ENCODE results near the gene IGSF21. TPM values are rescaled to one million over a fixed set of nuclear protein-coding genes. Genes with fewer than 3 reads are reported as not detected.

The IGSF21 gene
- total and polyA plus RNA-seq, 2 of the 8 experiments (the other 6 are each of a cell fraction or from before 2014, with no cell fraction given): 22.5 to 28.5 TPM

DNA sequence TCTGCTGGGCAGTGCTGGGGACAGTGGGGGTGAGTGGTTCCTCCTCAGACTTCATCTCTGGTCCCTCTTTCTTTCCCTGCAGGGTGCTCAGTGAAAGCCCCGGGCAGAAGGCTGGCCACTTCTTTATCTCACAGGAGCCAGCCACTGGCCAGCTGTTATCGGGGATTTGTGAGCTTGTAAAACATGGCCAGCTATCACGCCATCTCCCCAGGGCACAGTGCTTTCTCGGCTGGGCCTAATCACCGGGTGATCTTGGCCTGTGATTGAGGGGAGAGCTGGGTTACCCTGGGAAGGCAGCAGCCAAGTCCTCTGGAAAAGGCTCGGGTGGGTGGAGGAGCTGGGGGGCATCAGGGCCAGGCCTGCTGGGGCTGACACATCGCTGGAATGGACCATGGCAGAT is 83.0 kb downstream of the IGSF21 start (continued):
- TF ChIP-seq, protein P1, sequence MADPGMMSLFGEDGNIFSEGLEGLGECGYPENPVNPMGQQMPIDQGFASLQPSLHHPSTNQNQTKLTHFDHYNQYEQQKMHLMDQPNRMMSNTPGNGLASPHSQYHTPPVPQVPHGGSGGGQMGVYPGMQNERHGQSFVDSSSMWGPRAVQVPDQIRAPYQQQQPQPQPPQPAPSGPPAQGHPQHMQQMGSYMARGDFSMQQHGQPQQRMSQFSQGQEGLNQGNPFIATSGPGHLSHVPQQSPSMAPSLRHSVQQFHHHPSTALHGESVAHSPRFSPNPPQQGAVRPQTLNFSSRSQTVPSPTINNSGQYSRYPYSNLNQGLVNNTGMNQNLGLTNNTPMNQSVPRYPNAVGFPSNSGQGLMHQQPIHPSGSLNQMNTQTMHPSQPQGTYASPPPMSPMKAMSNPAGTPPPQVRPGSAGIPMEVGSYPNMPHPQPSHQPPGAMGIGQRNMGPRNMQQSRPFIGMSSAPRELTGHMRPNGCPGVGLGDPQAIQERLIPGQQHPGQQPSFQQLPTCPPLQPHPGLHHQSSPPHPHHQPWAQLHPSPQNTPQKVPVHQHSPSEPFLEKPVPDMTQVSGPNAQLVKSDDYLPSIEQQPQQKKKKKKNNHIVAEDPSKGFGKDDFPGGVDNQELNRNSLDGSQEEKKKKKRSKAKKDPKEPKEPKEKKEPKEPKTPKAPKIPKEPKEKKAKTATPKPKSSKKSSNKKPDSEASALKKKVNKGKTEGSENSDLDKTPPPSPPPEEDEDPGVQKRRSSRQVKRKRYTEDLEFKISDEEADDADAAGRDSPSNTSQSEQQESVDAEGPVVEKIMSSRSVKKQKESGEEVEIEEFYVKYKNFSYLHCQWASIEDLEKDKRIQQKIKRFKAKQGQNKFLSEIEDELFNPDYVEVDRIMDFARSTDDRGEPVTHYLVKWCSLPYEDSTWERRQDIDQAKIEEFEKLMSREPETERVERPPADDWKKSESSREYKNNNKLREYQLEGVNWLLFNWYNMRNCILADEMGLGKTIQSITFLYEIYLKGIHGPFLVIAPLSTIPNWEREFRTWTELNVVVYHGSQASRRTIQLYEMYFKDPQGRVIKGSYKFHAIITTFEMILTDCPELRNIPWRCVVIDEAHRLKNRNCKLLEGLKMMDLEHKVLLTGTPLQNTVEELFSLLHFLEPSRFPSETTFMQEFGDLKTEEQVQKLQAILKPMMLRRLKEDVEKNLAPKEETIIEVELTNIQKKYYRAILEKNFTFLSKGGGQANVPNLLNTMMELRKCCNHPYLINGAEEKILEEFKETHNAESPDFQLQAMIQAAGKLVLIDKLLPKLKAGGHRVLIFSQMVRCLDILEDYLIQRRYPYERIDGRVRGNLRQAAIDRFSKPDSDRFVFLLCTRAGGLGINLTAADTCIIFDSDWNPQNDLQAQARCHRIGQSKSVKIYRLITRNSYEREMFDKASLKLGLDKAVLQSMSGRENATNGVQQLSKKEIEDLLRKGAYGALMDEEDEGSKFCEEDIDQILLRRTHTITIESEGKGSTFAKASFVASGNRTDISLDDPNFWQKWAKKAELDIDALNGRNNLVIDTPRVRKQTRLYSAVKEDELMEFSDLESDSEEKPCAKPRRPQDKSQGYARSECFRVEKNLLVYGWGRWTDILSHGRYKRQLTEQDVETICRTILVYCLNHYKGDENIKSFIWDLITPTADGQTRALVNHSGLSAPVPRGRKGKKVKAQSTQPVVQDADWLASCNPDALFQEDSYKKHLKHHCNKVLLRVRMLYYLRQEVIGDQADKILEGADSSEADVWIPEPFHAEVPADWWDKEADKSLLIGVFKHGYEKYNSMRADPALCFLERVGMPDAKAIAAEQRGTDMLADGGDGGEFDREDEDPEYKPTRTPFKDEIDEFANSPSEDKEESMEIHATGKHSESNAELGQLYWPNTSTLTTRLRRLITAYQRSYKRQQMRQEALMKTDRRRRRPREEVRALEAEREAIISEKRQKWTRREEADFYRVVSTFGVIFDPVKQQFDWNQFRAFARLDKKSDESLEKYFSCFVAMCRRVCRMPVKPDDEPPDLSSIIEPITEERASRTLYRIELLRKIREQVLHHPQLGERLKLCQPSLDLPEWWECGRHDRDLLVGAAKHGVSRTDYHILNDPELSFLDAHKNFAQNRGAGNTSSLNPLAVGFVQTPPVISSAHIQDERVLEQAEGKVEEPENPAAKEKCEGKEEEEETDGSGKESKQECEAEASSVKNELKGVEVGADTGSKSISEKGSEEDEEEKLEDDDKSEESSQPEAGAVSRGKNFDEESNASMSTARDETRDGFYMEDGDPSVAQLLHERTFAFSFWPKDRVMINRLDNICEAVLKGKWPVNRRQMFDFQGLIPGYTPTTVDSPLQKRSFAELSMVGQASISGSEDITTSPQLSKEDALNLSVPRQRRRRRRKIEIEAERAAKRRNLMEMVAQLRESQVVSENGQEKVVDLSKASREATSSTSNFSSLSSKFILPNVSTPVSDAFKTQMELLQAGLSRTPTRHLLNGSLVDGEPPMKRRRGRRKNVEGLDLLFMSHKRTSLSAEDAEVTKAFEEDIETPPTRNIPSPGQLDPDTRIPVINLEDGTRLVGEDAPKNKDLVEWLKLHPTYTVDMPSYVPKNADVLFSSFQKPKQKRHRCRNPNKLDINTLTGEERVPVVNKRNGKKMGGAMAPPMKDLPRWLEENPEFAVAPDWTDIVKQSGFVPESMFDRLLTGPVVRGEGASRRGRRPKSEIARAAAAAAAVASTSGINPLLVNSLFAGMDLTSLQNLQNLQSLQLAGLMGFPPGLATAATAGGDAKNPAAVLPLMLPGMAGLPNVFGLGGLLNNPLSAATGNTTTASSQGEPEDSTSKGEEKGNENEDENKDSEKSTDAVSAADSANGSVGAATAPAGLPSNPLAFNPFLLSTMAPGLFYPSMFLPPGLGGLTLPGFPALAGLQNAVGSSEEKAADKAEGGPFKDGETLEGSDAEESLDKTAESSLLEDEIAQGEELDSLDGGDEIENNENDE (IDR thresholded peaks at IDR 0.05; ENCODE audit: insufficient replicate concordance, low read length): no peak
- TF ChIP-seq KDM4A (IDR thresholded peaks at IDR 0.05; ENCODE audit: low read depth, low read length, severe bottlenecking): no peak
- no peak for TF ChIP-seq CHD2 (IDR thresholded peaks at IDR 0.05; ENCODE audit: low read length)
- no peak for TF ChIP-seq ASH2L (IDR thresholded peaks at IDR 0.05; ENCODE audit: low read length)
- no peak for TF ChIP-seq RAD21 (IDR thresholded peaks at IDR 0.05 in 1 of 2, conservative IDR thresholded peaks at IDR 0.05 in 1 of 2; ENCODE audit: low read depth in 2 of 2, low read length in 2 of 2)
- no peak for TF ChIP-seq TEAD4 (IDR thresholded peaks at IDR 0.05; ENCODE audit: low read depth, low read length)
- TF ChIP-seq CBX5 (IDR thresholded peaks at IDR 0.05; ENCODE audit: low read depth, low read length): no peak
- TF ChIP-seq PHF8 (conservative IDR thresholded peaks at IDR 0.05; ENCODE audit: low read depth, low read length): no peak
- TF ChIP-seq KDM5A (IDR thresholded peaks at IDR 0.05; ENCODE audit: low read length): no peak
- no peak for TF ChIP-seq BCL11A (IDR thresholded peaks at IDR 0.05; ENCODE audit: low read depth in 2 of 2, low read length in 2 of 2)
- TF ChIP-seq JUND (IDR thresholded peaks at IDR 0.05; ENCODE audit: low read length): no peak
- TF ChIP-seq SRF (IDR thresholded peaks at IDR 0.05; ENCODE audit: low read depth, low read length): no peak
- no peak for TF ChIP-seq TCF12 (IDR thresholded peaks at IDR 0.05; ENCODE audit: low read depth, low read length)
